HCT116 (cell line): ENCODE data around the gene LRCH1.

Experiments used
- ATF3 ChIP-seq: IDR thresholded peaks from 2 replicates; pipeline ENCODE4 v1.6.1; 2012
- CTCF ChIP-seq, 3 experiments: fragments of 200-600 bp in 1 of 3; sonication (generic) in 1 of 3; IDR thresholded peaks in 2 of 3; conservative IDR thresholded peaks in 1 of 3; 2 replicates each; pipeline ENCODE4 v1.5.1; 2012 to 2017; ENCODE audit warnings: low read depth in 2 of 3, low read length in 2 of 3, antibody characterized with exemption in 1 of 3, borderline replicate concordance in 1 of 3, control low read depth in 1 of 3, mild to moderate bottlenecking in 1 of 3, mixed read lengths in 1 of 3, mixed run types in 1 of 3, moderate library complexity in 1 of 3; ENCODE audit not compliant: insufficient read depth in 1 of 3
- EZH2 ChIP-seq: fragments of 200-600 bp; sonication (generic); IDR thresholded peaks from 2 replicates; pipeline ENCODE4 v1.6.1; 2017; ENCODE audit warnings: antibody characterized with exemption, mixed run types
- EZH2phosphoT487 ChIP-seq: fragments of 200-600 bp; IDR thresholded peaks from 2 replicates; pipeline ENCODE4 v1.6.1; 2018; ENCODE audit warnings: antibody characterized with exemption, borderline replicate concordance
- JUND ChIP-seq: IDR thresholded peaks from 2 replicates; pipeline ENCODE4 v1.6.1; 2012
- POLR2AphosphoS5 ChIP-seq: IDR thresholded peaks from 2 replicates; pipeline ENCODE4 v1.6.1; 2011; ENCODE audit warnings: mild to moderate bottlenecking, low read depth, low read length, moderate library complexity
- RAD21 ChIP-seq: IDR thresholded peaks from 2 replicates; pipeline ENCODE4 v1.6.1; 2012; ENCODE audit warnings: low read depth, mild to moderate bottlenecking
- YY1 ChIP-seq: IDR thresholded peaks from 2 replicates; pipeline ENCODE4 v1.6.1; 2011; ENCODE audit warnings: low read length, low read depth, moderate library complexity, mild to moderate bottlenecking; ENCODE audit not compliant: insufficient replicate concordance; ENCODE audit errors: extremely low read depth
- ZFX ChIP-seq: fragments of 450-650 bp; IDR thresholded peaks from 2 replicates; pipeline ENCODE4 v1.6.1; 2017

GRCh38 chr13:46745706-46746105 lies 192.7 kb downstream of the LRCH1 start:
- TF ChIP-seq EZH2 = no peak
- TF ChIP-seq ATF3 = no peak
- TF ChIP-seq CTCF (IDR thresholded peaks at IDR 0.05 in 2 of 3, conservative IDR thresholded peaks at IDR 0.05 in 1 of 3; ENCODE audit: borderline replicate concordance in 1 of 3, insufficient read depth in 1 of 3, low read depth in 2 of 3, low read length in 2 of 3) = no peak
- no peak for TF ChIP-seq RAD21
- TF ChIP-seq YY1 = no peak
- no peak for TF ChIP-seq POLR2AphosphoS5
- no peak for TF ChIP-seq JUND
- TF ChIP-seq ZFX = no peak
- TF ChIP-seq EZH2phosphoT487 = no peak
